Measurements from ENCODE around the gene AGAP1. TPM values are rescaled to one million over a fixed set of nuclear protein-coding genes. Genes with fewer than 3 reads are reported as not detected.

The AGAP1 gene
- total and polyA plus RNA-seq, 7 donors = 10.8 to 42.7 (median 18.6) TPM

DNA sequence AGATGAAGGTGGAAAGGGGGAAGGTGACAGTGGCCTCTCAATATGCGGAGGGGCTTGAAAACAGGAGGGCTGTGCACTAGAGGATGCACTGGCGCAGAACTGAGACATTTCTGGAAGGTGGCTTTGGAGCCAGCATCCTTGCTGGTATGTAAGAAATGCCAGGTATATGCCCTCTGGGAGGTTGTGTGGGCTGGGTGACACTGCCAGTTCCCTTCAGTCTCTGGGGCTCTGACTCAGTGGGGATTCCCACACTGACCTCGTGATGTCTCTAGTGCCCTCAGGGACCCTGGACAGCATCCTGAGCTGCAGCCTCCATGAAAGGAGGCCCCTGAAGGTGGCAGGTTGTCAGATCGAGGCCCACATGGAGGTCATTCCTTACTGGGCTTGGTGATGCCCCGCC lies 74.0 kb downstream of the AGAP1 start:
- 86 to 93% methylated on average over 5 of the region's 5 CpGs for WGBS, 2 donors

GRCh38 chr2:235568431-235568830 lies 74.6 kb downstream of the AGAP1 start:
- no peak for DNase-seq
- H3K4me1 ChIP-seq = peaks cover 0 to 12% (median 6%) of the 10 kb centered on the region in 4 donors
- no peaks in the 10 kb centered on the region for H3K27me3 ChIP-seq
- H3K4me3 ChIP-seq = no peak overlapping the region
- H3K27ac ChIP-seq = no peak overlapping the region
- 64 to 83% methylated on average over 9 of the region's 9 CpGs for WGBS, 2 donors
- H3K36me3 ChIP-seq = no peaks in the 10 kb centered on the region
- TF ChIP-seq EP300 (IDR thresholded peaks at IDR 0.05) (no peak), POLR2A (IDR thresholded peaks at IDR 0.05) (no peak), POLR2AphosphoS5 (IDR thresholded peaks at IDR 0.05) (no peak)
- TF ChIP-seq, protein P1, sequence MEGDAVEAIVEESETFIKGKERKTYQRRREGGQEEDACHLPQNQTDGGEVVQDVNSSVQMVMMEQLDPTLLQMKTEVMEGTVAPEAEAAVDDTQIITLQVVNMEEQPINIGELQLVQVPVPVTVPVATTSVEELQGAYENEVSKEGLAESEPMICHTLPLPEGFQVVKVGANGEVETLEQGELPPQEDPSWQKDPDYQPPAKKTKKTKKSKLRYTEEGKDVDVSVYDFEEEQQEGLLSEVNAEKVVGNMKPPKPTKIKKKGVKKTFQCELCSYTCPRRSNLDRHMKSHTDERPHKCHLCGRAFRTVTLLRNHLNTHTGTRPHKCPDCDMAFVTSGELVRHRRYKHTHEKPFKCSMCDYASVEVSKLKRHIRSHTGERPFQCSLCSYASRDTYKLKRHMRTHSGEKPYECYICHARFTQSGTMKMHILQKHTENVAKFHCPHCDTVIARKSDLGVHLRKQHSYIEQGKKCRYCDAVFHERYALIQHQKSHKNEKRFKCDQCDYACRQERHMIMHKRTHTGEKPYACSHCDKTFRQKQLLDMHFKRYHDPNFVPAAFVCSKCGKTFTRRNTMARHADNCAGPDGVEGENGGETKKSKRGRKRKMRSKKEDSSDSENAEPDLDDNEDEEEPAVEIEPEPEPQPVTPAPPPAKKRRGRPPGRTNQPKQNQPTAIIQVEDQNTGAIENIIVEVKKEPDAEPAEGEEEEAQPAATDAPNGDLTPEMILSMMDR (IDR thresholded peaks at IDR 0.05) = no peak
- peaks cover 0 to 4% (median 1%) of the 10 kb centered on the region in 4 donors for H3K9me3 ChIP-seq
- intact Hi-C loops (cut with DNase I) = no loop called here

More for the DNA sequence above, 74.0 kb downstream of the AGAP1 start:
- DNase-seq = no peak
- no peak for TF ChIP-seq EP300 (IDR thresholded peaks at IDR 0.05)
- no peak for TF ChIP-seq POLR2AphosphoS5 (IDR thresholded peaks at IDR 0.05)
- TF ChIP-seq, protein P1 (IDR thresholded peaks at IDR 0.05) = no peak
- no peak for TF ChIP-seq POLR2A (IDR thresholded peaks at IDR 0.05)
- intact Hi-C loops (cut with DNase I) = no loop called here
- Histone ChIP-seq H3K9me3 (peaks cover 0 to 4% (median 1%) of the 10 kb centered on the region in 4 donors), H3K4me3 (no peak overlapping the region), H3K27ac (no peak overlapping the region), H3K36me3 (no peaks in the 10 kb centered on the region), H3K4me1 (peaks cover 0 to 18% (median 12%) of the 10 kb centered on the region in 4 donors), H3K27me3 (no peaks in the 10 kb centered on the region)

DNA sequence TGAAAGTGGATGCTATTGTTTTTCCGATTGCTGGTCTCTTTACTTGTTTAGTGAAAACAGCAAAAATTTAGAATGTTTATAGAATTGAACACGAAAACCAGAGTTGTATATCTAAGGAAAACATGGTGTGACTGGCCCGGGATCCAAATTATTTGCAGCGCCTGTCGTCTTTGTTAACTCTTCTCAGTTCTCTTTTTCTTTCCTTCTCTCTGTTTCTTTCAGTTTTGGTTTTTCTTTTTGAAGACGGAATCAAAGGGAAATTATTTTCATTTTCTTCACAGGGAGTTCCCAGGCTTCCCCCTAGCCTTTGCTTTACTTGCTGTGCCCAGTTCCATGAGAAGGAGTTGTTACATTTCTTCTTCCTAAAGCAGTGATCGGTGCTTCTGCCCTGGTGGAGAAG lies 76.0 kb downstream of the AGAP1 start:
- peaks cover 0 to 4% (median 1%) of the 10 kb centered on the region in 4 donors for H3K9me3 ChIP-seq
- no peaks in the 10 kb centered on the region for H3K36me3 ChIP-seq
- intact Hi-C loops (cut with DNase I) = no loop called here
- peak overlapping the region in 3 of 4 donors; percentile 3 to 44 (median 41) for H3K27ac ChIP-seq
- no peak for TF ChIP-seq EP300 (IDR thresholded peaks at IDR 0.05)
- no peak for TF ChIP-seq POLR2AphosphoS5 (IDR thresholded peaks at IDR 0.05)
- TF ChIP-seq POLR2A (IDR thresholded peaks at IDR 0.05) = no peak
- TF ChIP-seq, protein P1 (IDR thresholded peaks at IDR 0.05) = no peak
- peak overlapping the region in 1 of 4 donors; percentile 5 for H3K4me3 ChIP-seq
- no peaks in the 10 kb centered on the region for H3K27me3 ChIP-seq
- WGBS, 2 donors = 62 to 71% methylated on average over 7 of the region's 7 CpGs
- DNase-seq = no peak
- peaks cover 0 to 11% (median 6%) of the 10 kb centered on the region in 4 donors for H3K4me1 ChIP-seq

DNA sequence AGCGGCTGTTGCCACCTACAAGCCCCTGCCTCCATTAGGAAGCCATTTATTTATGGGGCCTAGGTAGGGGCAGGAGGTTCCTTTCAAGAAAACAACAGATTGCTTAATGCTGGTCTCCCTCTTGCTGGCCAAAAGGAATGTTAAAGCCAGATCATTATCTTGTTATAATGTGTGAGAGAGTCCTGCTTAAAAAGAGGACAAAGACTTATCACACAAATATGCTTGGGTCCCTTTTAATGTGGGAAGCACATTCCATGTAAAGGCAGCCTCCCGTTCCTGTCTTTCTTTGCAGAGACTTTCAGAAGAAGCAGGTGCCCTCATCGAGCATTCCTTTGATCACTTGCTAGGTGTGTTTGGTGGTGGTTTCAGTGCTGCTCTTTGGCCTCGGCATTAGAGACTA lies 76.4 kb downstream of the AGAP1 start:
- no peaks in the 10 kb centered on the region for H3K36me3 ChIP-seq
- peak overlapping the region in 1 of 4 donors; percentile 5 for H3K4me3 ChIP-seq
- intact Hi-C loops (cut with DNase I) = no loop called here
- H3K4me1 ChIP-seq = peaks cover 0 to 11% (median 6%) of the 10 kb centered on the region in 4 donors
- H3K9me3 ChIP-seq = peaks cover 0 to 4% (median 1%) of the 10 kb centered on the region in 4 donors
- peak overlapping the region in 3 of 4 donors; percentile 3 to 44 (median 41) for H3K27ac ChIP-seq
- no peak for DNase-seq
- 67 to 69% methylated on average over 4 of the region's 4 CpGs for WGBS, 2 donors
- no peaks in the 10 kb centered on the region for H3K27me3 ChIP-seq
- TF ChIP-seq POLR2AphosphoS5 (IDR thresholded peaks at IDR 0.05) (no peak), POLR2A (IDR thresholded peaks at IDR 0.05) (no peak), EP300 (IDR thresholded peaks at IDR 0.05) (no peak)
- TF ChIP-seq, protein P1 (IDR thresholded peaks at IDR 0.05) = no peak

All from sigmoid colon (tissue), 7 donors.